Endothelial cell of umbilical vein (primary cell): ENCODE data around the gene PFKP.

ENCODE experiments used
- CTCF ChIP-seq, 2 donors: IDR thresholded peaks; 1 replicate in 1 of 2; 2 replicates in 1 of 2; pipeline ENCODE4 v1.5.1; 2011; ENCODE audit warnings: low read length in 2 of 2, mild to moderate bottlenecking in 2 of 2, moderate library complexity in 2 of 2, control low read depth in 1 of 2, inconsistent platforms in 1 of 2, low read depth in 1 of 2; ENCODE audit not compliant: insufficient read depth in 1 of 2; ENCODE audit errors: extremely low read depth in 1 of 2
- MAX ChIP-seq: IDR thresholded peaks from 2 replicates; pipeline ENCODE4 v1.6.1; 2011; ENCODE audit not compliant: insufficient read depth, insufficient read length

GRCh38 chr10:3133948-3134347 lies 66.6 kb downstream of the PFKP start:
- TF ChIP-seq CTCF (IDR thresholded peaks at IDR 0.05; ENCODE audit: extremely low read depth in 1 of 2, insufficient read depth in 1 of 2, low read depth in 1 of 2, low read length in 2 of 2) (no peak), MAX (no peak)
